Endothelial cell of umbilical vein (primary cell): ENCODE data around the gene ST6GALNAC4. TPM values are rescaled to one million over a fixed set of nuclear protein-coding genes. Genes with fewer than 3 reads are reported as not detected.

Source experiments
- BruUV-seq: library from RNA; stranded (reverse); fragments of 400-500 nt; replicated peaks from 2 replicates; lab custom pipeline; 2021; lab: Mats Ljungman, UMichigan
- CTCF ChIA-PET: fragments of 300-600, 350-600 bp; sonication (Branson Sonifier 250); formaldehyde crosslinking; loops from one replicate; lab custom pipeline; 2021; ENCODE audit warnings: antibody characterized with exemption, inconsistent platforms; lab: Charles Lee
- POLR2A ChIA-PET: fragments of 300-600, 350-600 bp; sonication (Branson Sonifier 250); formaldehyde crosslinking; loops from one replicate; lab custom pipeline; 2021; ENCODE audit warnings: antibody characterized with exemption, inconsistent platforms; lab: Charles Lee
- DNase-seq: peaks from one replicate; pipeline ENCODE4 v3.0.0-alpha.2; 2011; ENCODE audit warnings: low read depth, low spot score
- FAIRE-seq: peaks from 2 replicates; lab custom pipeline; 2011; peaks lifted over from hg19 to GRCh38; lab: Jason Lieb, UNC
- H2AFZ ChIP-seq: 2 replicates; pipeline ENCODE4 v1.6.0; 2012; ENCODE audit warnings: low read depth, low read length, control low read depth, inconsistent platforms
- H3K27ac ChIP-seq: 2 replicates; pipeline ENCODE4 v1.5.1; 2011; ENCODE audit warnings: low read depth, mild to moderate bottlenecking, control low read depth, low read length, moderate library complexity; ENCODE audit not compliant: insufficient read depth
- H3K27me3 ChIP-seq, 2 experiments: 2 replicates each; pipeline versions ENCODE4 v1.6.0 to v1.6.1; 2011; ENCODE audit warnings: low read length in 2 of 2, mixed read lengths in 1 of 2; ENCODE audit not compliant: control insufficient read depth in 2 of 2, insufficient read depth in 2 of 2
- H3K36me3 ChIP-seq, 2 experiments: 2 replicates in 1 of 2; 3 replicates in 1 of 2; pipeline ENCODE4 v1.5.1; 2011; ENCODE audit warnings: low read length in 2 of 2, mild to moderate bottlenecking in 1 of 2, moderate library complexity in 1 of 2; ENCODE audit not compliant: control insufficient read depth in 2 of 2, insufficient read depth in 2 of 2; ENCODE audit errors: extremely low read depth in 1 of 2
- H3K4me1 ChIP-seq: 3 replicates; pipeline ENCODE4 v1.5.1; 2011; ENCODE audit warnings: mild to moderate bottlenecking, low read length; ENCODE audit not compliant: control insufficient read depth, insufficient read depth; ENCODE audit errors: extremely low read depth
- H3K4me2 ChIP-seq: 2 replicates; pipeline ENCODE4 v1.6.1; 2011; ENCODE audit warnings: low read length, control low read depth, mixed read lengths; ENCODE audit not compliant: insufficient read depth
- H3K4me3 ChIP-seq, 3 experiments: fragments of 200-600 bp in 1 of 3; sonication (generic), shearing (Covaris generic) in 1 of 3; replicated peaks in 1 of 3; 2 replicates each; pipeline ENCODE4 v1.5.1; 2011 to 2016; ENCODE audit warnings: control low read depth in 3 of 3, low read length in 3 of 3, mild to moderate bottlenecking in 2 of 3, inconsistent platforms in 1 of 3, low read depth in 1 of 3, moderate library complexity in 1 of 3; ENCODE audit not compliant: insufficient read depth in 1 of 3
- H3K79me2 ChIP-seq: 2 replicates; pipeline ENCODE4 v1.6.0; 2012; ENCODE audit warnings: low read length, inconsistent platforms; ENCODE audit not compliant: control insufficient read depth, insufficient read depth
- H3K9ac ChIP-seq: replicated peaks from 2 replicates; pipeline ENCODE3; 2011; ENCODE audit warnings: low read length, control low read depth; ENCODE audit not compliant: insufficient read depth; ENCODE audit errors: extremely low read depth
- H3K9me1 ChIP-seq: replicated peaks from 3 replicates; pipeline ENCODE4 v1.6.0; 2011; ENCODE audit warnings: mild to moderate bottlenecking, low read length; ENCODE audit not compliant: control insufficient read depth, insufficient read depth; ENCODE audit errors: extremely low read depth
- H3K9me3 ChIP-seq: replicated peaks from 2 replicates; pipeline ENCODE4 v1.5.1; 2012; ENCODE audit warnings: low read length, inconsistent platforms; ENCODE audit not compliant: control insufficient read depth, insufficient read depth
- H4K20me1 ChIP-seq: replicated peaks from 2 replicates; pipeline ENCODE3; 2011; ENCODE audit warnings: mild to moderate bottlenecking, low read length; ENCODE audit not compliant: control insufficient read depth, insufficient read depth; ENCODE audit errors: extremely low read depth
- EZH2 ChIP-seq: IDR thresholded peaks from 2 replicates; pipeline ENCODE4 v1.6.1; 2012; ENCODE audit warnings: borderline replicate concordance, low read depth, mild to moderate bottlenecking, moderate library complexity, low read length, inconsistent platforms; ENCODE audit not compliant: severe bottlenecking
- FOS ChIP-seq: IDR thresholded peaks from 2 replicates; pipeline ENCODE4 v1.6.1; 2011; ENCODE audit warnings: mild to moderate bottlenecking, low read length, moderate library complexity, borderline replicate concordance; ENCODE audit not compliant: insufficient read depth
- GATA2 ChIP-seq: IDR thresholded peaks from 2 replicates; pipeline ENCODE4 v1.7.0; 2011; ENCODE audit warnings: low read depth, mild to moderate bottlenecking, moderate library complexity, mixed read lengths, low read length; ENCODE audit not compliant: insufficient read length, insufficient read depth
- POLR2A ChIP-seq: IDR thresholded peaks from 2 replicates; pipeline ENCODE4 v1.6.1; 2012; ENCODE audit warnings: low read depth, mild to moderate bottlenecking, control low read depth, low read length
- dilution Hi-C: fragments of 300-500 bp; cut with MboI; formaldehyde crosslinking; loops from one replicate; pipeline ENCODE4 v1.15.0; 2019; ENCODE audit warnings: low sequenced_read_pairs; ENCODE audit not compliant: extremely low pct_ligation_motif_present
- intact Hi-C: fragments of 100-400 bp; cut with micrococcal nuclease; formaldehyde crosslinking; loops from one replicate; pipeline ENCODE4 v1.10.0; 2022
- polyA plus RNA-seq, 4 experiments: library from polyadenylated mRNA; depleted of rRNA in 3 of 4; stranded (reverse) in 3 of 4; unstranded in 1 of 4; fragments of >200 nt; gene quantifications; 2 replicates each; pipeline versions ENCODE4 v1.2.1 to v1.2.3, GENCODE V29; 2011 to 2012; ENCODE audit warnings: missing spikeins in 1 of 4
- total RNA-seq: library from RNA; stranded (reverse); gene quantifications from 2 replicates; pipeline ENCODE4 v1.2.3, GENCODE V29; 2021
- TF ChIP-seq, protein P1 (sequence below), 2 donors: IDR thresholded peaks; 1 replicate in 1 of 2; 2 replicates in 1 of 2; pipeline ENCODE4 v1.5.1; 2011; ENCODE audit warnings: low read length in 2 of 2, mild to moderate bottlenecking in 2 of 2, moderate library complexity in 2 of 2, control low read depth in 1 of 2, inconsistent platforms in 1 of 2, low read depth in 1 of 2; ENCODE audit not compliant: insufficient read depth in 1 of 2; ENCODE audit errors: extremely low read depth in 1 of 2

Gene ST6GALNAC4
- total and polyA plus RNA-seq, 2 donors (not counting 3 experiments of a cell fraction or from before 2014, with no cell fraction given), result 45.9 to 85.3 TPM

- Histone ChIP-seq H3K9me3 (no peaks in the 10 kb centered on the region), H3K27ac (no peak overlapping the region), H3K4me2 (no peak overlapping the region), H3K27me3 (no peaks in the 10 kb centered on the region), H3K9me1 (no peaks in the 10 kb centered on the region), H2AFZ (no peak overlapping the region), H3K4me3 (no peak overlapping the region), H3K36me3 (peaks cover 0 to 24% of the 10 kb centered on the region in 2 experiments), H3K4me1 (peaks cover 21% of the 10 kb centered on the region), H3K9ac (no peak overlapping the region), H4K20me1 (no peaks in the 10 kb centered on the region), H3K79me2 (peaks cover 2% of the 10 kb centered on the region)
- BruUV-seq, result no TSS peak
- peak; percentile 26 for FAIRE-seq
- DNase-seq, result peak; percentile 50
- no peak for TF ChIP-seq EZH2
- TF ChIP-seq, protein P1, sequence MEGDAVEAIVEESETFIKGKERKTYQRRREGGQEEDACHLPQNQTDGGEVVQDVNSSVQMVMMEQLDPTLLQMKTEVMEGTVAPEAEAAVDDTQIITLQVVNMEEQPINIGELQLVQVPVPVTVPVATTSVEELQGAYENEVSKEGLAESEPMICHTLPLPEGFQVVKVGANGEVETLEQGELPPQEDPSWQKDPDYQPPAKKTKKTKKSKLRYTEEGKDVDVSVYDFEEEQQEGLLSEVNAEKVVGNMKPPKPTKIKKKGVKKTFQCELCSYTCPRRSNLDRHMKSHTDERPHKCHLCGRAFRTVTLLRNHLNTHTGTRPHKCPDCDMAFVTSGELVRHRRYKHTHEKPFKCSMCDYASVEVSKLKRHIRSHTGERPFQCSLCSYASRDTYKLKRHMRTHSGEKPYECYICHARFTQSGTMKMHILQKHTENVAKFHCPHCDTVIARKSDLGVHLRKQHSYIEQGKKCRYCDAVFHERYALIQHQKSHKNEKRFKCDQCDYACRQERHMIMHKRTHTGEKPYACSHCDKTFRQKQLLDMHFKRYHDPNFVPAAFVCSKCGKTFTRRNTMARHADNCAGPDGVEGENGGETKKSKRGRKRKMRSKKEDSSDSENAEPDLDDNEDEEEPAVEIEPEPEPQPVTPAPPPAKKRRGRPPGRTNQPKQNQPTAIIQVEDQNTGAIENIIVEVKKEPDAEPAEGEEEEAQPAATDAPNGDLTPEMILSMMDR (IDR thresholded peaks at IDR 0.05; ENCODE audit: extremely low read depth in 1 of 2, insufficient read depth in 1 of 2, low read depth in 1 of 2, low read length in 2 of 2), result peak in 1 of 2 donors; percentile 19
- CTCF ChIA-PET, result interaction anchor here (0.6 to 2.4 kb wide), 8 partner anchors 13 to 176 kb away, joined by 3 to 12 read pairs (median 4); partner anchors contain the start of genes CDK9, ST6GALNAC6 and TOR2A
- intact Hi-C loops, result loop anchor here (1.0 to 10.0 kb wide), 2 partner anchors 175 to 386 kb away; partner anchors contain the start of gene TOR2A
- dilution Hi-C loops, result no loop called here
- POLR2A ChIA-PET, result interaction anchor here (0.6 kb wide), 1 partner anchor 81 kb away, joined by 5 read pairs; no protein-coding TSS in a partner anchor
Measured at GRCh38 chr9:127910613-127911205, 6.1 kb downstream of the ST6GALNAC4 start.

DNA sequence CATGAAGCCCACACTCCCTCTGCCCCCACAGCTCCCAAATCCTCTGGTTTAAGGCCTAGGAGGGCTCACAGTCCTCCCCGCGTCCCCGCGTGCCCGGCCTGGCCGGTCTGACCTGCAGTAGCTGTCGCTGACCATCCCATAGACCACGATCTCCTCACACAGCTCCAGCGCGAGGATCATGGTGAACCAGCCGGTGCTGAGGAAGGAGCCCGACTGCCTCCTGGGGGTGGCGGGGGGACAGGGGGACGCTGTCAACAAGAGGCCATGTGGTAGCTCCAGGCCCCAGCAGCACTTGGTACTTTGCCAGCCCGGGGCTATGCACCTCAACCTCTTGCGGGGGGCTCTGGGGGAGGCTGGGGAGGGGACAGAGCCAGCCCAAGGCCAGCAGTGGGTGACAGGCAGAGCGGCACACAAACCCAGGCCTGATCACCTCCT lies 7.0 kb downstream of the ST6GALNAC4 start:
- DNase-seq (no peak), FAIRE-seq (no peak)
- H3K4me3 ChIP-seq, result no peak overlapping the region
- H3K27me3 ChIP-seq, result no peaks in the 10 kb centered on the region
- H3K79me2 ChIP-seq, result no peaks in the 10 kb centered on the region
- no peaks in the 10 kb centered on the region for H3K9me1 ChIP-seq
- no peak overlapping the region for H3K4me2 ChIP-seq
- no peak overlapping the region for H3K27ac ChIP-seq
- CTCF ChIA-PET, result interaction anchor here (1.2 to 2.4 kb wide), 3 partner anchors 12 to 175 kb away, joined by 3 to 12 read pairs (median 9); partner anchors contain the start of genes ST6GALNAC6 and TOR2A
- H3K36me3 ChIP-seq, result peaks cover 0 to 24% of the 10 kb centered on the region in 2 experiments
- no TSS peak for BruUV-seq
- no peaks in the 10 kb centered on the region for H4K20me1 ChIP-seq
- H2AFZ ChIP-seq, result no peak overlapping the region
- POLR2A ChIA-PET, result interaction anchor here (0.6 kb wide), 1 partner anchor 80 kb away, joined by 5 read pairs; no protein-coding TSS in a partner anchor
- peaks cover 22% of the 10 kb centered on the region for H3K4me1 ChIP-seq
- intact Hi-C loops (loop anchor here (1.0 to 10.0 kb wide), 2 partner anchors 175 to 385 kb away; partner anchors contain the start of gene TOR2A), dilution Hi-C loops (no loop called here)
- H3K9me3 ChIP-seq, result no peaks in the 10 kb centered on the region
- H3K9ac ChIP-seq, result no peak overlapping the region
- TF ChIP-seq POLR2A (no peak), FOS (no peak), GATA2 (no peak)
- TF ChIP-seq, protein P1 (IDR thresholded peaks at IDR 0.05; ENCODE audit: extremely low read depth in 1 of 2, insufficient read depth in 1 of 2, low read depth in 1 of 2, low read length in 2 of 2), result no peak
